Measurements from ENCODE around the gene FBLN7. TPM values are rescaled to one million over a fixed set of nuclear protein-coding genes. Genes with fewer than 3 reads are reported as not detected.
"Not testable (repeated sequence)": the region's sequence is repeated elsewhere in the genome, so short reads cannot be mapped to it uniquely, and the experiment has no call there.

FBLN7 gene
- total RNA-seq, 2 donors from 2014 or later: 3.0 to 4.0 TPM

- no peaks in the 10 kb centered on the region for H3K4me1 ChIP-seq (replicated peaks)
- no peak overlapping the region for H3K4me3 ChIP-seq
- no peaks in the 10 kb centered on the region for H3K9me3 ChIP-seq
- no peaks in the 10 kb centered on the region for H3K36me3 ChIP-seq
- H3K27me3 ChIP-seq (replicated peaks; ENCODE audit: insufficient read depth): no peaks in the 10 kb centered on the region
- WGBS: 76% methylated on average over 3 of the region's 3 CpGs
- TF ChIP-seq POLR2AphosphoS5 (IDR thresholded peaks at IDR 0.05) (no peak), CTCF (IDR thresholded peaks at IDR 0.05) (no peak), POLR2A (IDR thresholded peaks at IDR 0.05) (no peak)
- no peak for DNase-seq (ENCODE audit: low spot score)
- intact Hi-C loops (cut with DNase I): no loop called here
- H3K27ac ChIP-seq: no peak overlapping the region
These were observed 61.0 kb downstream of the FBLN7 start for GRCh38 chr2:112199188-112199587.

- 90% methylated on average over 3 of the region's 3 CpGs for WGBS
- intact Hi-C loops (cut with DNase I): no loop called here
- H3K36me3 ChIP-seq: no peaks in the 10 kb centered on the region
These were observed 63.7 kb downstream of the FBLN7 start for GRCh38 chr2:112201696-112202430.

GRCh38 chr2:112204411-112204810 is 66.2 kb downstream of the FBLN7 start:
- intact Hi-C loops (cut with DNase I): no loop called here
- 96% methylated on average over 2 of the region's 2 CpGs for WGBS

More at GRCh38 chr2:112201696-112202430, 63.7 kb downstream of the FBLN7 start:
- no peaks in the 10 kb centered on the region for H3K4me1 ChIP-seq (replicated peaks)
- H3K27ac ChIP-seq: no peak overlapping the region
- no peak overlapping the region for H3K4me3 ChIP-seq
- no peaks in the 10 kb centered on the region for H3K27me3 ChIP-seq (replicated peaks; ENCODE audit: insufficient read depth)
- H3K9me3 ChIP-seq: no peaks in the 10 kb centered on the region
- DNase-seq (ENCODE audit: low spot score): no peak
- TF ChIP-seq POLR2AphosphoS5 (IDR thresholded peaks at IDR 0.05) (no peak), POLR2A (IDR thresholded peaks at IDR 0.05) (no peak), CTCF (IDR thresholded peaks at IDR 0.05) (no peak)

GRCh38 chr2:112207905-112208304 is 69.7 kb downstream of the FBLN7 start:
- H3K9me3 ChIP-seq; intact Hi-C loops (cut with DNase I); DNase-seq (ENCODE audit: low spot score); H3K27ac ChIP-seq; H3K4me1 ChIP-seq (replicated peaks); H3K36me3 ChIP-seq; H3K27me3 ChIP-seq (replicated peaks; ENCODE audit: insufficient read depth); H3K4me3 ChIP-seq: not testable (repeated sequence)
- WGBS: 90% methylated on average over 3 of the region's 3 CpGs

More at GRCh38 chr2:112204411-112204810, 66.2 kb downstream of the FBLN7 start:
- H3K27ac ChIP-seq: no peak overlapping the region
- TF ChIP-seq CTCF (IDR thresholded peaks at IDR 0.05): no peak
- H3K4me3 ChIP-seq: no peak overlapping the region
- H3K4me1 ChIP-seq (replicated peaks): no peaks in the 10 kb centered on the region
- H3K36me3 ChIP-seq: no peaks in the 10 kb centered on the region
- no peaks in the 10 kb centered on the region for H3K9me3 ChIP-seq
- no peaks in the 10 kb centered on the region for H3K27me3 ChIP-seq (replicated peaks; ENCODE audit: insufficient read depth)
- no peak for DNase-seq (ENCODE audit: low spot score)

- DNase-seq (ENCODE audit: low spot score): no peak
- WGBS: 88% methylated on average over 3 of the region's 3 CpGs
- H3K4me3 ChIP-seq: no peak overlapping the region
- TF ChIP-seq CTCF (IDR thresholded peaks at IDR 0.05) (no peak), POLR2A (IDR thresholded peaks at IDR 0.05) (no peak), POLR2AphosphoS5 (IDR thresholded peaks at IDR 0.05) (no peak)
- no peak overlapping the region for H3K27ac ChIP-seq
- H3K27me3 ChIP-seq (replicated peaks; ENCODE audit: insufficient read depth): no peaks in the 10 kb centered on the region
- H3K9me3 ChIP-seq: no peaks in the 10 kb centered on the region
- no peaks in the 10 kb centered on the region for H3K36me3 ChIP-seq
- no peaks in the 10 kb centered on the region for H3K4me1 ChIP-seq (replicated peaks)
- intact Hi-C loops (cut with DNase I): no loop called here
These were observed 78.0 kb downstream of the FBLN7 start for GRCh38 chr2:112216167-112216566.
